HG02943 (cell line): ENCODE results near the gene EPB41L1.

Experiments used
- ATAC-seq: cut with Tn5 transposase; IDR thresholded peaks from one replicate; pipeline ENCODE4 v1.9.1; 2021; ENCODE audit warnings: mild to moderate bottlenecking, low read depth, moderate library complexity; ENCODE audit not compliant: unreplicated experiment

Gene EPB41L1

GRCh38 chr20:36274181-36274841 is 119.8 kb downstream of the EPB41L1 start:
- no peak for ATAC-seq

- no peak for ATAC-seq
Observed at GRCh38 chr20:36275011-36275410, 120.5 kb downstream of the EPB41L1 start.

- no peak for ATAC-seq
Observed at GRCh38 chr20:36275441-36276189, 121.1 kb downstream of the EPB41L1 start.

GRCh38 chr20:36277546-36277945 is 123.0 kb downstream of the EPB41L1 start:
- ATAC-seq, result no peak

- ATAC-seq, result no peak
Observed at GRCh38 chr20:36279362-36279761, 124.8 kb downstream of the EPB41L1 start.

GRCh38 chr20:36279776-36280175 is 125.2 kb downstream of the EPB41L1 start:
- no peak for ATAC-seq

- ATAC-seq, result no peak
Observed at GRCh38 chr20:36281785-36282380, 127.3 kb downstream of the EPB41L1 start.
